Effector memory CD4-positive, alpha-beta T cell (primary cell): ENCODE measurements around the gene LBR.

ENCODE experiments used
- DNase-seq, 3 donors: peaks; one replicate each; pipeline ENCODE4 v3.0.0-alpha.2; 2020
- H3K27ac ChIP-seq: 2 replicates; pipeline ENCODE4 v1.7.0; 2013; ENCODE audit warnings: mild to moderate bottlenecking, low read length, moderate library complexity; ENCODE audit not compliant: insufficient read depth, poor library complexity, severe bottlenecking
- H3K27me3 ChIP-seq: replicated peaks from 2 replicates; pipeline ENCODE4 v1.7.0; 2013; ENCODE audit warnings: mild to moderate bottlenecking, low read length; ENCODE audit not compliant: insufficient read depth, control insufficient read depth, poor library complexity, severe bottlenecking
- H3K36me3 ChIP-seq: 2 replicates; pipeline ENCODE4 v1.7.0; 2013; ENCODE audit warnings: mild to moderate bottlenecking, low read length, moderate library complexity; ENCODE audit not compliant: control insufficient read depth, insufficient read depth
- H3K4me1 ChIP-seq: 2 replicates; pipeline ENCODE4 v1.7.0; 2013; ENCODE audit warnings: low read length, mild to moderate bottlenecking; ENCODE audit not compliant: control insufficient read depth, insufficient read depth, poor library complexity, severe bottlenecking
- H3K4me3 ChIP-seq: 2 replicates; pipeline ENCODE4 v1.7.0; 2013; ENCODE audit warnings: low read length, low read depth, mild to moderate bottlenecking; ENCODE audit not compliant: insufficient read depth, poor library complexity, severe bottlenecking
- H3K9me3 ChIP-seq: 2 replicates; pipeline ENCODE4 v1.7.0; 2013; ENCODE audit warnings: mild to moderate bottlenecking, low read length, moderate library complexity; ENCODE audit not compliant: control insufficient read depth

Gene LBR

DNA sequence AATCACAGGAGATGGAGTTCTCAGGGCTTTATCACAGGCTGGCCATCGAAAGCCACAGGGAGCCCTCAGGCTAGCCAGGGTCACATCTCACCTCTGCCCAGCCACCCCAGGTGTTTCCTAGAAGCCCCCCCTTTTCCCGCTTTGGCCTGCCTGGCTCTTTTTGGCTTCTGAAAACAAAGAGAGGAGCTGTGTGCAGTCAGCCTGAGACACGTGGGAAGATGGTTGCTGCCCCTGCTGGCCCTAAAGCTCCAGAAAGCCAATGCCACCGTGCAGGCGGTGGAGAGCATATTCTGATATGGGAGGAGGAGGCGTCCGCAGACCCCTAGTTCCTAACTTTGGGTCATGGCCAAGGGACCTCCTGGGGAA lies 18.7 kb upstream of the LBR start:
- Histone ChIP-seq H3K4me3 (no peak overlapping the region), H3K9me3 (no peaks in the 10 kb centered on the region), H3K4me1 (peaks cover 29% of the 10 kb centered on the region), H3K27me3 (no peaks in the 10 kb centered on the region), H3K36me3 (no peaks in the 10 kb centered on the region), H3K27ac (no peak overlapping the region)
- DNase-seq, result no peak

DNA sequence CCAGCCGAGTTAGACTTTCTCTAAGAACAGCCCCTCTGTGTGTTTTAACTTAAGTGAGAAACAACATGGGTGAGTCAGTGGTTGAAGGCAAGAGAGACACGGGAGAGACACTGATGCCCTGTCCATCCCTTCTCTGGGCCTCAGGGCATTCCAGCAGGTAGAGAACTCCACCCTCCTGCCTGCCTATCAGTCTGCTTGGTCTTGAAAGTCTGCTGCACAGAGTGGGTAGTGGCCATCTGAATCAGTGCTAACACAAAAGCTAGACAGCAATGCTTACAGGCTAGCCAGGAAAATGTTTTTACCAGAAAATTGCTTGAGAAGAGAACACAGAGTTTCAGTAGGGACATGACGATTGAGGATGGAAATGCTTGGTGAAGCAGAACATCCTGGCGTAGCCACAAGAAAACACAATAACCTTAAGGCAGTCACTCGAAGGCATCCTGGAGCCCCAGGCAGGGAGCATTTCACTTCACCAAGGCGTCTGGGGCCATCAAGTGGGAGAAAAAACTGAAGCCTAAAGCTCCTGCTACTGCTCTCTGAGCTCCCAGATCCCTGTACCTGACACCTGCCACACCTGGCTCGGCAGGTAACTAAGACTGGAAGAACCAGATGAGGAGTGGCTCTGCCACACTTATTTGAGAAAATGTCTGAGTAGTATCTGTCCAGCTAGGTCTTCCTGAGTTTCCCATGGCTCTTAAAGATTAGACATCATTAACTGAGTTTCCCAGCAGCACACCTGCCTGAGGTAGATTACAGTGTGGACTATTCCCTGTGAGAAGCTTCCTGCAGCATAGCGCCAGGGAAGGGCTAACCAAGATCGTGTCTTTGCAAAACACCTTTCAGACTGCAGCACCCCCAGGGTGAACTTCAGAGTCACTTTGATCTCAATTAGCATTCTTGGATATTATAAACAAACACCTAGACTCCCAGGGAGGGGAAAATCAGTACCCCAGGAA lies 18.1 kb upstream of the LBR start:
- Histone ChIP-seq H3K4me3 (peak overlapping the region; percentile 5), H3K27ac (peak overlapping the region; percentile 52), H3K4me1 (peaks cover 31% of the 10 kb centered on the region), H3K36me3 (no peaks in the 10 kb centered on the region), H3K9me3 (no peaks in the 10 kb centered on the region), H3K27me3 (no peaks in the 10 kb centered on the region)
- no peak for DNase-seq

DNA sequence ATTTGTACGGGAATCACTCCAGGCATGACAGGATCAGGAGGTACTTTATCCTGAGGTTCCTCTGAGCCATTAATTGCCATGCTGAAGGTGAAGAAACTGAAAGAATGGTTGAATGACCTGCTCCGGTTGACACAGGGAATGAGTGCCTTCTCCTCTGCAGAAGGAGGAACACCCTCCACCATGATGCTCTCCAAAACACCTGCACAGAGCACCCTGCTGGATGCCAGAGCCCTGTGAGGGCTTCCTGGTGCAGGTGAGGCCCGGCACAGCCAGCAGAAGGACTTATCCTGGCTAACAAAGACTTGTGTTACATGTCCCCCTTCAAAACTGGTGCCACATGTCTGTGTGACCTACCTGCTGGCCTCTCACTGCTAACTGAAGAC lies 14.3 kb upstream of the LBR start:
- H3K9me3 ChIP-seq, result no peaks in the 10 kb centered on the region
- H3K4me1 ChIP-seq, result peaks cover 31% of the 10 kb centered on the region
- DNase-seq, result no peak
- H3K36me3 ChIP-seq, result no peaks in the 10 kb centered on the region
- H3K27me3 ChIP-seq, result no peaks in the 10 kb centered on the region
- H3K27ac ChIP-seq, result no peak overlapping the region
- no peak overlapping the region for H3K4me3 ChIP-seq

DNA sequence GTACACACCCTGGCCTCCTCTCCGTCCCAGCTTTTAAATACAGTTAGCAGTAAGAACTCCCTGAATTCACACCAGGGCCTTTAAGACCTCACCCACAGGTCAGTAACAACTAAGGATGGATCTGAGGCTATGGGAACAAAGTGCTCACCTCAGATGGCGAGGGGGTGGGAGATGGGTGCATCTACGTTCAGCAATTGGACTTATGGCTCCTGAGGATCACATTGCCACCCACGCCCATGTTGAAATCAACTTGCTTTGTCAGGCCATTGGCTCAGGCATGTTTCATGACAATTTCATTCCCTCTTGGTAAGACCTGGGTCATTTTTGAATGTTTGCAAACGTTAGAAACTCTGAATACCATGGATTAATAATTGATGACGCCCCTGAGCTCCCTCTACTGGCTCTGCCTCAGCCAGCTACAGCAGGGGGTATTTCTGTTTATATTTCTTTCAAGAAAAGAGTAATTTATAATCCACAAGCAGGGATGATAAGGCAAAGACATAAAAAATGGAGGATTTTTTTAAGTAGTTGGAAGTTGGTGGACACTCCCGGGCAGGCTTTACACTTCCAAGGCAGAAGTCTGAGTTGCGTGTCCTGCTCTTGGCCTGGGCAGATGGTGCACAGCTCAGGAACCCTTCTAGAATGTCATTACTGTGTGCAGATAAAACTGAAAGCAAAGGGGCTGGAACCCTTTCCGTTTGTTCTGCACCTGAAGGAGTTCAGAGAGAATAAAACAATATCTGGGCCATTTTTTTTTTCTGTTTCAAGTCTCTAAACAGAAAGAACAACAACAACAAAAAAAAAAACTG lies 13.7 kb upstream of the LBR start:
- peaks cover 26% of the 10 kb centered on the region for H3K4me1 ChIP-seq
- no peak for DNase-seq
- H3K27ac ChIP-seq, result no peak overlapping the region
- no peaks in the 10 kb centered on the region for H3K27me3 ChIP-seq
- H3K36me3 ChIP-seq, result no peaks in the 10 kb centered on the region
- H3K4me3 ChIP-seq, result no peak overlapping the region
- no peaks in the 10 kb centered on the region for H3K9me3 ChIP-seq

- H3K27ac ChIP-seq, result no peak overlapping the region
- no peak for DNase-seq
Measured at GRCh38 chr1:225440380-225441221, 12.8 kb upstream of the LBR start.

DNA sequence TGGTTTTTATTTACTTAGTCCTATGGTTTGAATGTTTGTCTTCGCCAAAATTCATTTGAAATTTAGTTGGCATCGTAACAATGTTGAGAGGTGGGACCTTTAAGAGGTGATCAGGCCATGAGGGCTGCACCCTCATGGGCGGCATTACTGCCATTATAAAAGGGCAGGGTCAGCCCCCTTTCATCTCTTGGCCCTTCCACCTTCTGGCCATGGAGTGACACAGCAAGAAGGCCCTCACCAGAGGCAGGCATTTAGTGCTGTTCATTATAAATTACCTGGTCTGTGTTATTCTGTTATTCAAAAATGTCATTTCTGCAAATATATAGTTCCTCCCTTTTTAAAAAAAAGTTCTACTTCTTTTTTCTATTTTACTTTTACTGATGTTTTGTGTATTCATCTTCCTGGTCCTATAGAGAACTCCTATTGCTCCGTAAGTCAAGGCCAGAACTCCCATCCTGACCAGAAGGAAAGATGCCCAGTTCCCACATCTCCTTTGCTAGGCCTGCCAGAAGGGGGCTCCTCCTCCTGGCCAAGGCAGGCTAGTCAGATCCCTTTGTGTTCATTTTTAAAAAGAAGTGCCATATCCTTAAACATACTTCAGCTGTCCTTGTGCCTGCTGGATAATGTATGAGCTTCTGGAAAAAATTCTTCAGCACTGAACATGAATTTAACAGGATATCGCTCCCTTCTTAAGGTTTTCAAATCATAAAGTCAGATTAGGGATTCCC lies 10.0 kb upstream of the LBR start:
- Histone ChIP-seq H3K27ac (no peak overlapping the region), H3K27me3 (no peaks in the 10 kb centered on the region), H3K4me1 (peaks cover 10% of the 10 kb centered on the region), H3K36me3 (no peaks in the 10 kb centered on the region), H3K9me3 (no peaks in the 10 kb centered on the region), H3K4me3 (no peak overlapping the region)
- DNase-seq, result no peak

More at GRCh38 chr1:225440380-225441221, 12.8 kb upstream of the LBR start:
- no peak overlapping the region for H3K4me3 ChIP-seq
- H3K27me3 ChIP-seq, result no peaks in the 10 kb centered on the region
- peaks cover 17% of the 10 kb centered on the region for H3K4me1 ChIP-seq
- no peaks in the 10 kb centered on the region for H3K9me3 ChIP-seq
- no peaks in the 10 kb centered on the region for H3K36me3 ChIP-seq

DNA sequence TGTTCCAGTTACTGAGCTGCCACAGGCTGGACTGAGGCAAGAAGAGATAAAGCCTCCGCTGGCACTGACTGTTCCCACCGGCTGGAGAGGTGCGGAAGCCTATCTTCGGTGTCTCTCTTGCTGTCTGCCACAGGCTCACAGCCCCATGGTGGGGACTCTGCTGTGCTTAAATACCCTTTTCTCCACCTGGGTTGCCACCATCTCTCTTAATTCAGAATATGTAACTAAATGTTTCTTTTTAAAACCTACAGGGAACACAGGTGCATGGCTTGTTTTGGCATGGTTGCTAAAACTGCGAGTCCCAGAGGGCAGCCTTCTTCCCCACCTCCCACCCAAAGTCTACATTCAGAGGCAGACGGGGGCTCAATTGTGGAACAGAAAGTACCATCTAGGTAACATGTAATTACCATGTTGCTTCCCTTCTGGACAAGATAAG lies 8.1 kb upstream of the LBR start:
- Histone ChIP-seq H3K27me3 (no peaks in the 10 kb centered on the region), H3K27ac (no peak overlapping the region), H3K36me3 (no peaks in the 10 kb centered on the region), H3K4me1 (no peaks in the 10 kb centered on the region), H3K4me3 (no peak overlapping the region), H3K9me3 (no peaks in the 10 kb centered on the region)
- DNase-seq, result no peak

- Histone ChIP-seq H3K27ac (no peak overlapping the region), H3K9me3 (no peaks in the 10 kb centered on the region), H3K4me3 (no peak overlapping the region), H3K36me3 (no peaks in the 10 kb centered on the region), H3K27me3 (no peaks in the 10 kb centered on the region), H3K4me1 (no peaks in the 10 kb centered on the region)
- DNase-seq, result no peak
Measured at GRCh38 chr1:225435487-225435886, 7.6 kb upstream of the LBR start.

- Histone ChIP-seq H3K27me3 (no peaks in the 10 kb centered on the region), H3K9me3 (no peaks in the 10 kb centered on the region), H3K27ac (no peak overlapping the region), H3K4me3 (no peak overlapping the region), H3K4me1 (no peaks in the 10 kb centered on the region), H3K36me3 (no peaks in the 10 kb centered on the region)
- no peak for DNase-seq
Measured at GRCh38 chr1:225435076-225435475, 7.2 kb upstream of the LBR start.
